Measurements from ENCODE around the gene PLS3.

Gene PLS3

GRCh38 chrX:115606861-115607260, 45.9 kb downstream of the PLS3 start:
- no peak overlapping the region for H3K9ac ChIP-seq (ENCODE audit: low read length)
- no peaks in the 10 kb centered on the region for H4K20me1 ChIP-seq (ENCODE audit: insufficient read depth, low read length)
- H3K27ac ChIP-seq (ENCODE audit: low read length), result no peak overlapping the region
- TF ChIP-seq EZH2phosphoT487 (IDR thresholded peaks at IDR 0.05; ENCODE audit: low read depth) (no peak), CTCF (IDR thresholded peaks at IDR 0.05; ENCODE audit: low read depth, low read length) (no peak)
- no peak overlapping the region for H3K4me3 ChIP-seq (ENCODE audit: low read length)
- H2AFZ ChIP-seq (ENCODE audit: low read depth, low read length), result no peak overlapping the region
- no peaks in the 10 kb centered on the region for H3K9me3 ChIP-seq (ENCODE audit: insufficient read depth, low read length)
- H3K27me3 ChIP-seq (ENCODE audit: low read depth, low read length), result no peaks in the 10 kb centered on the region
- no peaks in the 10 kb centered on the region for H3K4me1 ChIP-seq (ENCODE audit: low read length)
- no peaks in the 10 kb centered on the region for H3K79me2 ChIP-seq (ENCODE audit: low read length)
- H3K4me2 ChIP-seq (ENCODE audit: low read length), result no peak overlapping the region
- no peaks in the 10 kb centered on the region for H3K36me3 ChIP-seq (replicated peaks; ENCODE audit: low read depth, low read length)

- no peaks in the 10 kb centered on the region for H3K4me1 ChIP-seq (ENCODE audit: low read length)
- no peak overlapping the region for H3K9ac ChIP-seq (ENCODE audit: low read length)
- H3K79me2 ChIP-seq (ENCODE audit: low read length), result no peaks in the 10 kb centered on the region
- H2AFZ ChIP-seq (ENCODE audit: low read depth, low read length), result no peak overlapping the region
- H3K4me3 ChIP-seq (ENCODE audit: low read length), result no peak overlapping the region
- no peaks in the 10 kb centered on the region for H3K36me3 ChIP-seq (replicated peaks; ENCODE audit: low read depth, low read length)
- no peaks in the 10 kb centered on the region for H4K20me1 ChIP-seq (ENCODE audit: insufficient read depth, low read length)
- no peaks in the 10 kb centered on the region for H3K27me3 ChIP-seq (ENCODE audit: low read depth, low read length)
- no peaks in the 10 kb centered on the region for H3K9me3 ChIP-seq (ENCODE audit: insufficient read depth, low read length)
- no peak for TF ChIP-seq EZH2phosphoT487 (IDR thresholded peaks at IDR 0.05; ENCODE audit: low read depth)
- TF ChIP-seq CTCF (IDR thresholded peaks at IDR 0.05; ENCODE audit: low read depth, low read length), result no peak
- no peak overlapping the region for H3K4me2 ChIP-seq (ENCODE audit: low read length)
- no peak overlapping the region for H3K27ac ChIP-seq (ENCODE audit: low read length)
Measured at GRCh38 chrX:115609621-115610020, 48.6 kb downstream of the PLS3 start.

GRCh38 chrX:115616943-115617563, 56.1 kb downstream of the PLS3 start:
- Histone ChIP-seq H3K27ac (ENCODE audit: low read length) (no peak overlapping the region), H3K4me3 (ENCODE audit: low read length) (peak overlapping the region; percentile 50), H3K9me3 (ENCODE audit: insufficient read depth, low read length) (no peaks in the 10 kb centered on the region), H2AFZ (ENCODE audit: low read depth, low read length) (no peak overlapping the region), H3K27me3 (ENCODE audit: low read depth, low read length) (peaks cover 2% of the 10 kb centered on the region; the same call in 1 of the 2 replicates), H4K20me1 (ENCODE audit: insufficient read depth, low read length) (no peaks in the 10 kb centered on the region), H3K79me2 (ENCODE audit: low read length) (no peaks in the 10 kb centered on the region), H3K4me1 (ENCODE audit: low read length) (peaks cover 17% of the 10 kb centered on the region), H3K4me2 (ENCODE audit: low read length) (peak overlapping the region; percentile 71), H3K9ac (ENCODE audit: low read length) (no peak overlapping the region), H3K36me3 (replicated peaks; ENCODE audit: low read depth, low read length) (no peaks in the 10 kb centered on the region)
- no peak for TF ChIP-seq EZH2phosphoT487 (IDR thresholded peaks at IDR 0.05; ENCODE audit: low read depth)
- no peak for TF ChIP-seq CTCF (IDR thresholded peaks at IDR 0.05; ENCODE audit: low read depth, low read length)

- Histone ChIP-seq H3K36me3 (replicated peaks; ENCODE audit: low read depth, low read length) (no peaks in the 10 kb centered on the region), H2AFZ (ENCODE audit: low read depth, low read length) (no peak overlapping the region), H3K4me1 (ENCODE audit: low read length) (peaks cover 4% of the 10 kb centered on the region), H3K27me3 (ENCODE audit: low read depth, low read length) (0 out of 2 replicates have a peak, but pooled peaks cover 4% of the 10 kb centered on the region), H3K4me2 (ENCODE audit: low read length) (no peak overlapping the region), H3K27ac (ENCODE audit: low read length) (no peak overlapping the region), H3K79me2 (ENCODE audit: low read length) (no peaks in the 10 kb centered on the region), H4K20me1 (ENCODE audit: insufficient read depth, low read length) (no peaks in the 10 kb centered on the region), H3K4me3 (ENCODE audit: low read length) (no peak overlapping the region), H3K9ac (ENCODE audit: low read length) (no peak overlapping the region), H3K9me3 (ENCODE audit: insufficient read depth, low read length) (no peaks in the 10 kb centered on the region)
- TF ChIP-seq EZH2phosphoT487 (IDR thresholded peaks at IDR 0.05; ENCODE audit: low read depth) (no peak), CTCF (IDR thresholded peaks at IDR 0.05; ENCODE audit: low read depth, low read length) (no peak)
Measured at GRCh38 chrX:115622534-115622933, 61.6 kb downstream of the PLS3 start.
